GM18505 (cell line): ENCODE data around the gene ANKRD34A.
A peak's percentile ranks its signal among the peaks of the same experiment; 100 is the strongest.

Experiments used
- ATAC-seq: cut with Tn5 transposase; IDR thresholded peaks from one replicate; pipeline ENCODE4 v1.9.1; 2021; ENCODE audit not compliant: unreplicated experiment
- POLR2A ChIP-seq: IDR thresholded peaks from 4 replicates; pipeline ENCODE4 v1.6.1; 2011; ENCODE audit warnings: borderline replicate concordance; ENCODE audit not compliant: insufficient read depth, insufficient read length; ENCODE audit errors: extremely low read depth

Gene ANKRD34A

GRCh38 chr1:145964328-145965118 is at the start of gene ANKRD34A, which contains the start of gene POLR3GL:
Gene ANKRD34A (minus strand): TSS chr1:145964575. CDS start chr1:145961759, 2,816 bp downstream.
Gene POLR3GL (plus strand): TSS chr1:145964690. CDS start chr1:145974866, 10,176 bp downstream.
- peak; percentile 95 for TF ChIP-seq POLR2A
- ATAC-seq = peak; percentile 83

GRCh38 chr1:146013559-146013922 is 49.2 kb upstream of the ANKRD34A start:
- no peak for ATAC-seq
- TF ChIP-seq POLR2A = no peak

DNA sequence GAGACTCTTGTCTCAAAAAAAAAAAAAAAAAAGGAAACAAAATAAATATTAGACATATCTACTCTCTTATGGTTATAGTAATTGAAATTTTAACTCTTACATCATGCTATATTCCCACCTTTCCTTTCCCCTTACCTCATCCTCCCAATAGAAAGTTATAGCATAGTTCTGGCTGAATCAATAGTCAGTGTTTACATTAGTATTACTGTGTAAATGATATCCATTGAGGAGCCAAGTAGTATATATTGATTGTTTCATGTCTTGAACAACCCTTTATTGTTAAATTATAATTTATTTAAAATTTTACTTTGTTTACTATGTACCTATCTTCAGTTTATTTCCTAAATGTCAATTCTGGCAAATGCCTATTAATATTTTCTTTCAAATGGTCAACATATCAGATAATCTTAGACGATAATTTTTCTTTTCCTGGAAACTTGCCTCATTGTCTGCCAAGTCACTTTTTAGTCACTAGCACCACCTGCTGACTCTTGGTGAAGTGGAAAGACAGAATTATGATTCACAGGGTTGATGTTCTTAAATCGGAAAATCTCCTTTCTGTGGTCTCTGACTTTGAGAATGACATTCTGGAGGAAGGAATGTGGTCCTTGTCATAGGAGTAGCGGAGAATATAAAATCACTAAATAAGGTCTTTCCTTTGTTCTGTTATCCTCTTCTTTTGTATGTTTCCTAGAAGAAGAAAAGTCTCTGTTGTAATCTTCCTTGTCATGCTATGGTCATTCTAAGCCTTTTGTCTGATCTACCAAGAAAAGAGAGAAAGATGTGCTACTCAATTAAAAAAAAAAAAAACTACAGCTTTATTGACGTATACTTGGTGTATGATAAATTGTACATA is 48.6 kb upstream of the ANKRD34A start:
- no peak for TF ChIP-seq POLR2A
- ATAC-seq = no peak

- no peak for TF ChIP-seq POLR2A
- ATAC-seq = no peak
Observed at GRCh38 chr1:146010126-146010738, 45.9 kb upstream of the ANKRD34A start.

DNA sequence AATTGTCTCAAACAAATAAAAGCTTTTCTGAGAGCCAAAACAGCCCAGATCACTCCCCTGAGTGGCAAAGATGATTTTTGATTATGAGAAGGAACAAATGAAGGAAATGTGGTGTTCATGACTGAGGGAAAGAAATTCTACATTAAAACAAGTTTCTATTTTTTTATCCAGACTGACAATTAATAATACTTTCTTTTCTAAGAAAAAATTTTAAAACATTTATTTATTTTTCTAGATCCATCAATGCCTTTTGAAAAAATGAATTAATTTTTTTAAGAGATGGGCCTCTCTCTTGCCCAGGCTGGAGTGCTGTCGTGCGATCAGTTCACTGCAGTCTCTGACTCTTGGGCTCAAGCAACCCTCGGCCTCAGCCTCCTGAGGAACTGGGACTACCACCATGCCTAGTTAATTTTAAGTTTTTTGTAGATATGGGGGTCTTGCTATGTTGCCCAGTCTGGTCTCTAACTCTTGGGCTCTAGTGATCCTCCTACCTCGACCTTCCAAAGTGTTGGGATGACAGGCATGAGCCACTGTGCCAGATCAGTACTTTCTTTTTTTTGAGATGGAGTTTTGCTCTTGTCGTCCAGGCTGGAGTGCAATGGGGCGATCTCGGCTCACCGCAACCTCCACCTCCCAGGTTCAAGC is 43.2 kb upstream of the ANKRD34A start:
- ATAC-seq = no peak
- no peak for TF ChIP-seq POLR2A

DNA sequence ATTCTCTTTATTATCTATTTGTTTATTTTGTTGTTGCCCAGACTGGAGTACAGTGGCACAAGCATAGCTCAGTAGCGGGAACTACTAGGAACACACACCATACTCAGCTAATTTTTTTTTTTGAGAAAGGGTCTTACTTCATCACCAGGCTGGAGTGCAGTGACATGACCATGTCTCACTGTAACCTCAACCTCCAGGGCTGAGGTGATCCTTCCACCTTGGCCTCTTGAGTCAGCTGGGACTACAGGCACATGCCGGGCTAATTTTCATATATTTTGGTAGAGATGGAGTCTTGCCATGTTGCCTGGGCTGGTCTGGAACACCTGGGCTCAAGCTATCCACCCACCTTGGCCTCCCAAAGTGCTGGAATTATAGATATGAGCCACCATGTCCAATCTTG is 37.3 kb upstream of the ANKRD34A start:
- ATAC-seq = no peak
- TF ChIP-seq POLR2A = no peak

DNA sequence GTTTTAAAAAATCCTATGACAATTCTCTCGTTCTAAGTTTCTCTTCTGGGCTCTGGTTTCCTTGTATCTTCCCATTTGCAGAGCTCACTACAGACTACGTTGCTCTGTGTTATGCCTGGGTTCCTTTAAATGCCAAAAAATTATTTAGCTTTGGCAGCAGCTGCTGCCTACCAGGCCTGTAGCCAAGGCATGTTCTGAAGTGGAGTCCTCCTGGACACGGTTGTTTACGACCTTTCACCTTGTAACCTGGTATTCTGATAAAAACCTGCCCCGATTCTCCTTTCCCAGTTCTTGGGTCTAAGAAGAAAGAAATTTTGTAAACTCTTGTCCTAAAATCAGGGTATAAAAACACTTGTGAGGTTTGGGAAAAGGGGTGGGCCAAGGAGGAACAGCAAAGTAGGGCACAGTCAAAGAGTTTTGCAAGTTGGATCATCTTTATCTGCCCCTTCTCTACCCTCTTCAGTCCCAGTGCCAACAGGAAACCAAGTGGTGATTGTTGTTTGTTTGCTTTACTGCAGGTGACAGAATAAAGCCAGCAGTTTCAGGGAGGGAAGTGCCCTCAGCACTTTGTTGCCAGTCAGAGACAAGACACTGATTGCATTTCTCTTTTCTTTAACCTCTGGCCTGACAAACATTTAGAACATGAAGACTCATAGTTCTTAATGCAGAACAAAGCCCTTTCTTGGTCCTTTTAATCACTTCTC is 35.1 kb upstream of the ANKRD34A start:
- TF ChIP-seq POLR2A = no peak
- ATAC-seq = no peak

GRCh38 chr1:145997718-145998023 is 33.3 kb upstream of the ANKRD34A start:
- no peak for TF ChIP-seq POLR2A
- no peak for ATAC-seq

GRCh38 chr1:145997016-145997717 is 32.8 kb upstream of the ANKRD34A start:
- peak; percentile 62 for TF ChIP-seq POLR2A

GRCh38 chr1:145996433-145997015 is 32.1 kb upstream of the ANKRD34A start, which contains the start of gene TXNIP:
Gene TXNIP (minus strand): TSS chr1:145996579. CDS start chr1:145996266, 313 bp downstream.
- ATAC-seq = peak; percentile 86

More at GRCh38 chr1:145997016-145997717, 32.8 kb upstream of the ANKRD34A start:
- ATAC-seq = peak; percentile 19

DNA sequence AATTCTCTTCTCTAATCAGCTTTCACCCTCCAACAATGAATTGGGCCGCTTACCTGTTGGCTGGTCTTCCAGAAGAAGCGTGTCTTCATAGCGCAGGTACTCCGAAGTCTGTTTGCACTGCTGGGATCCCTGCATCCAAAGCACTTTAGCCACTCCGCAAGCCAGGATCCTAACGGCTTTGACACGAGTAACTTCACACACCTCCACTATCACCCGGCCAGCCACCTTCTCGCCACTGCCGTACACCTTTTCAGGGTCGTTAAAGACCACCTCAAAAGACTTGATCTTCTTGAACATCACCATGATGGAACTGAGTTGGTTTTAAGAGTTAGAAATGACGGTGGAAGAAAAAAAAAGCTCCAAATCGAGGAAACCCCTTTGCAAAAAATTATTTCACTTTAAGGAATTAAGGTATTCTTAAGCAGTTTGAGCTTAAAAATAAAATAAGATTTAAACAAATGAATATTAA is 31.6 kb upstream of the ANKRD34A start:
- ATAC-seq = no peak
- TF ChIP-seq POLR2A = no peak

More at GRCh38 chr1:145996433-145997015, 32.1 kb upstream of the ANKRD34A start, which contains the start of gene TXNIP:
- peak; percentile 98 for TF ChIP-seq POLR2A

- peak; percentile 22 for TF ChIP-seq POLR2A
- ATAC-seq = no peak
Observed at GRCh38 chr1:145995148-145995881, 30.9 kb upstream of the ANKRD34A start.
